Esophagus squamous epithelium (tissue), 4 donors: ENCODE measurements around the gene SIRT6.

Experiments used
- CTCF ChIP-seq, 6 experiments: fragments of 450-650 bp in 4 of 6; fragments of 200-600 bp in 2 of 6; sonication (generic) in 2 of 6; IDR thresholded peaks; one replicate each; pipeline ENCODE4 v1.5.1; 2016 to 2019; ENCODE audit warnings: antibody characterized with exemption in 6 of 6, mild to moderate bottlenecking in 4 of 6, moderate library complexity in 4 of 6
- POLR2A ChIP-seq, 4 donors: fragments of 450-650 bp; IDR thresholded peaks; one replicate each; pipeline ENCODE4 v1.6.1; 2017; ENCODE audit warnings: antibody characterized with exemption in 4 of 4, mild to moderate bottlenecking in 4 of 4, moderate library complexity in 3 of 4

GRCh38 chr19:4174213-4174894 lies 8.0 kb downstream of the SIRT6 start:
- no peak for TF ChIP-seq CTCF (IDR thresholded peaks at IDR 0.05)
- TF ChIP-seq POLR2A (IDR thresholded peaks at IDR 0.05), result no peak
